GM12801 (cell line): ENCODE data around the gene NUP62.

Source experiments
- TF ChIP-seq, protein P1 (sequence below): IDR thresholded peaks from one replicate; pipeline ENCODE4 v1.5.1; 2011; ENCODE audit warnings: control low read depth; ENCODE audit not compliant: insufficient read length; ENCODE audit errors: extremely low read depth

The NUP62 gene

DNA sequence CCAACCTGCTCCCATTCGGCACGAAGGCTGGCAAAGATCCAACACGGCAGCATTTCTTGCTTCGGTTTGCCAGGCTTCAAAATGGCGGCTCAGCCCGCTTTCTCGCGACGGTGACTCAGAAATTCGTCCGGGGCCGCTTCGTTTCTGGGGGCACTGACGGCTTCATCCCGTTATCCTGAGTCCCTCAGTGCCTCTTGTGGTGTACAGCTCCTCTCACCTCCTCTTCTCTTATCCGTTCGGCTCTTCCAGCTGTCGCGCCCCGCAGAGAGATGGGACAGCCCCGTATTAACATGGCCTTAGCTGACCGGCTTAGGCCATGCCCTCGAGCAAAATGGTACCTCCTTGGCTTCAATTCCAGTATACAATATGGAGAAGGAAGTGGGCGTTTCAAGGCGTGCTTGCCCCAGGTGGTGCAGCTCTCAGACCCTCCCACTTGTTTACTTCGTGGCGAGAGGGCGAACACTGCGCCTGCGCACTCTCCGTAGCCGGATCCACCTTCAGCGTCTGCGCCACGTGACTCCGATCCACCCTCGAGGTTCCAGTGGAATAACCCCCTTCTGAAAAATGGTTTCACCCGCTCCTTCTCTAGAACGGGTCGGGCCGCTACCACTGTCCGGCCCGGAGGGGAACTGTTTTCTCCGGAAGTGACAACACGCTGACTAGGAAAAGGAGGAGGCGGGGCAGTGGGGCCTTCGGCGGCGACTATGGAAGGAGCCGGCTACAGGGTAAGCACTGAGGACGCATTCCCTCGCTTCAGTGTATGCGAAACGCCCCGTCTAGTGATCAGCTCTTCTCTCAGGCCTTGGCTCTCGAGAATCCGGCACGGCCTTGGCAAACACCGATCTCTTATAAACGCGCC, 52.1 kb downstream of the NUP62 start, which contains the start of the genes AKT1S1 and TBC1D17:
AKT1S1 (minus strand) TSS at position 336 of the 859 bp plus-strand sequence. CDS start 4,060 bp downstream, outside the sequence.
TBC1D17 (plus strand) TSS at position 683 of the 859 bp plus-strand sequence; CDS start at position 705, 22 bp downstream.
- TF ChIP-seq, protein P1, sequence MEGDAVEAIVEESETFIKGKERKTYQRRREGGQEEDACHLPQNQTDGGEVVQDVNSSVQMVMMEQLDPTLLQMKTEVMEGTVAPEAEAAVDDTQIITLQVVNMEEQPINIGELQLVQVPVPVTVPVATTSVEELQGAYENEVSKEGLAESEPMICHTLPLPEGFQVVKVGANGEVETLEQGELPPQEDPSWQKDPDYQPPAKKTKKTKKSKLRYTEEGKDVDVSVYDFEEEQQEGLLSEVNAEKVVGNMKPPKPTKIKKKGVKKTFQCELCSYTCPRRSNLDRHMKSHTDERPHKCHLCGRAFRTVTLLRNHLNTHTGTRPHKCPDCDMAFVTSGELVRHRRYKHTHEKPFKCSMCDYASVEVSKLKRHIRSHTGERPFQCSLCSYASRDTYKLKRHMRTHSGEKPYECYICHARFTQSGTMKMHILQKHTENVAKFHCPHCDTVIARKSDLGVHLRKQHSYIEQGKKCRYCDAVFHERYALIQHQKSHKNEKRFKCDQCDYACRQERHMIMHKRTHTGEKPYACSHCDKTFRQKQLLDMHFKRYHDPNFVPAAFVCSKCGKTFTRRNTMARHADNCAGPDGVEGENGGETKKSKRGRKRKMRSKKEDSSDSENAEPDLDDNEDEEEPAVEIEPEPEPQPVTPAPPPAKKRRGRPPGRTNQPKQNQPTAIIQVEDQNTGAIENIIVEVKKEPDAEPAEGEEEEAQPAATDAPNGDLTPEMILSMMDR: no peak

DNA sequence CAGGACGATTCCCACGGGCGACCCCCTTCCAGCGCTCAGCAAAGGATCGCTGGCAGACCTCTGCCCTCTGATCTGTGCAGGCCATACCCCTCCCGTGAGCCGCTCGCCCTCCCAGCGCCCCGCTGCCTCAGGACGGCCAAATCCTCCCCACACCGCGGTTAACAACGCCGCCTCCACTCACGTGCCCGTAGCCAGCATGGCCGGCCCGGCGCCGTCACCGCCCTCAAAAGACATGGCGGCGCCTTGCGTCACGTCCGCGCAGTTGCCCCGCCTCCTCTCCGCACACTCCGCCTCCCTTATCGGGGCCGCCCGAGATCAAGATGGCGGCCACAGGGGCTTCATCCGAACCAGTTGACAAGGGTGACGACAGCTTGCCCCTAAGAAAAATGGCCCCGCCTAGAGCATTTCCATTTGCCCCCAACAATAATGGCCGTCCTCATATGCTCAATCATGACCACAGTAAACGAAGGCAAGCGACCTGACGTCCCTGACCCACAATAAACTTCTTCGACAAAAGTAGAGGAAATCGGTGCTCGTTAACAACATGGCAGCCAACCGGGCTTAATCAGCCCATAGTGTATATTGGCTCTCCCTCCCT, 52.8 kb downstream of the NUP62 start:
- TF ChIP-seq, protein P1: no peak

DNA sequence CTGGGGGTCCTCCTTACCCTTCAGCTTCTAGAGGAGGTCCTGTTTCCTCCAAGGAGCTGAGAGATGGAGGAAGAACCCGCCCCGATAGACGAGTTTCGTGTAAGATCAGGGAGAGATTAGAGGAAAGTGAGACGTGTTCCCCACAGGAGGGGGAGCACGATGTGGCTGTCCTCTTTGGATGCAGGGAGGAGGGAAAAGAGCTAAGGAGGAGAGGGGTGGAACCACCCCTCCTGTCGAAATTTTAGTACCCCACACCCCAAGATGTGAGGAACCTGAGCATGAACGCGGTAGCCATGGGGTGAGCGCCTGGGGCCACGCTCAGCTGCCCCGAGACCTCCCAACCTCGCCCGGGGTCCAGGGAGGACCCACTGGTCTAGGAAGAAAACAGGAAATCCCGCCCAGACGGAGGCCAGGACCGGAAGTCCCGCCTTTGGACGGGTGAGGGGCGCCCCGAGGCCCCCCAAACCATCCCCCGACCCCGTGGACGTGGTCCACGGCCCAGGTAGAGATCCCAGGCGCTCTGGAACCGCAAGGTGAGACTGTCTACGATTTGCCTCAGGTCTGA, 53.4 kb downstream of the NUP62 start:
- TF ChIP-seq, protein P1: no peak

DNA sequence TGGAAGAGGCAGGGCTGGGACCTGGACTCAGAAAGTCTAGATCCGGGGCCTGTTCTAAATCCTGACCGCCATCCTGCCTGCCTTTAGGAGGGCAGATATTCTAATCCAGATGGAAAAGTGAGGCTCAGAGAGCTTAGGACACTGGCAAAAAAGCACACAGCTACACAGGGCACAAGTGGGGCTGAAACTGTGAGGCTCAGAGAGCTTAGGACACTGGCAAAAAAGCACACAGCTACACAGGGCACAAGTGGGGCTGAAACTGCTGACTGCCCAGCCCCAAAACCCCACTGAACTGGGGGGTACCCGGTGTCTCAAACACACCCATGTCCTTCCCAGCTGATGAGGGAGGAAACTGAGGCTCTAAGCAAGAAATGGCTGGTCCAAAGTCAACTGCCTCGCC, 54.1 kb downstream of the NUP62 start:
- TF ChIP-seq, protein P1: no peak

- TF ChIP-seq, protein P1: no peak
Measured at GRCh38 chr19:49874503-49875157, 54.7 kb downstream of the NUP62 start.

DNA sequence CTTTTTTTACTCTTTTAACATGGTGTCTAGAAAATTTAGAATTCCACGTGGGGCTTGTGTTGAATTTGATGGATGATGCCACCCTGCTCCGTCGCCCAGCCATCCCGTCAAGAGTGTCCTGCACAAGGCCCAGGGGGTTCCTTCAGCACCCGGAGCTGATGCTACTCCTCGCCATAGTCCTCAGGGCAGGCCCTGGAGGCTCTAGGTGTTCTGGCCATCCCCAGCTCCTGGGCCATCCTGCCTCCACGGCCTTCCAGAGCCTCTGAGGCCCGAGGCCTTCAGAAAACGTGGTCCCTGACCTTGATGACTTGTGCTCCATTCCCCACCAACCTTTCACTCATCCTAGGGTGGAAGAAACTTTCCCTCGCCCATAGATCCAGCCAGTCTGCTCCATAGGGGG, 55.5 kb downstream of the NUP62 start:
- TF ChIP-seq, protein P1: no peak

GRCh38 chr19:49873129-49873521, 56.2 kb downstream of the NUP62 start:
- TF ChIP-seq, protein P1: no peak
